ACHN (cell line): ENCODE results near the gene CLOCK.

ENCODE experiments used
- DNase-seq: peaks from one replicate; pipeline ENCODE4 v3.0.0-alpha.2; 2015
- in situ Hi-C: cut with HindIII; loops from 2 replicates; pipeline ENCODE4 v1.10.0; 2017; ENCODE audit warnings: low sequenced_read_pairs, low pct_ligation_motif_present, low pct_unique_long_range_greater_than_20kb

CLOCK gene

GRCh38 chr4:55397520-55398321 is 149.0 kb downstream of the CLOCK start:
- peak; percentile 41 for DNase-seq
- in situ Hi-C loops: no loop called here

GRCh38 chr4:55397126-55397436 is 149.6 kb downstream of the CLOCK start:
- peak; percentile 10 for DNase-seq

GRCh38 chr4:55396308-55397125 is 150.2 kb downstream of the CLOCK start:
- DNase-seq: peak; percentile 30
- in situ Hi-C loops: no loop called here

More at GRCh38 chr4:55397126-55397436, 149.6 kb downstream of the CLOCK start:
- in situ Hi-C loops: no loop called here

GRCh38 chr4:55395529-55396307 is 151.0 kb downstream of the CLOCK start, which contains the start of gene TMEM165:
TSS of gene TMEM165 (plus strand) at chr4:55395957. CDS start at chr4:55396190, 233 bp downstream.
- DNase-seq: peak; percentile 78
- in situ Hi-C loops: no loop called here

- in situ Hi-C loops: no loop called here
- DNase-seq: no peak
Observed at GRCh38 chr4:55395218-55395528, 151.5 kb downstream of the CLOCK start.

GRCh38 chr4:55393461-55394320 is 153.0 kb downstream of the CLOCK start:
- in situ Hi-C loops: no loop called here
- DNase-seq: no peak

GRCh38 chr4:55386840-55387239 is 159.9 kb downstream of the CLOCK start:
- in situ Hi-C loops: no loop called here
- DNase-seq: no peak

- DNase-seq: peak; percentile 25
- in situ Hi-C loops: no loop called here
Observed at GRCh38 chr4:55386073-55386472, 160.6 kb downstream of the CLOCK start.

- no peak for DNase-seq
- in situ Hi-C loops: no loop called here
Observed at GRCh38 chr4:55385201-55385649, 161.5 kb downstream of the CLOCK start.

- in situ Hi-C loops: no loop called here
- DNase-seq: no peak
Observed at GRCh38 chr4:55382488-55383003, 164.2 kb downstream of the CLOCK start.

- no peak for DNase-seq
- in situ Hi-C loops: no loop called here
Observed at GRCh38 chr4:55381502-55381901, 165.2 kb downstream of the CLOCK start.

GRCh38 chr4:55380576-55380975 is 166.1 kb downstream of the CLOCK start:
- DNase-seq: no peak
- in situ Hi-C loops: no loop called here

- in situ Hi-C loops: no loop called here
- no peak for DNase-seq
Observed at GRCh38 chr4:55378617-55379467, 167.9 kb downstream of the CLOCK start.
